Fibroblast of pulmonary artery (primary cell): ENCODE data around the gene NUDT2.
"Not testable (repeated sequence)": the region's sequence is repeated elsewhere in the genome, so short reads cannot be mapped to it uniquely, and the experiment has no call there.

ENCODE experiments used
- DNase-seq: peaks from one replicate; pipeline ENCODE4 v3.0.0-alpha.2; 2010; ENCODE audit warnings: low read depth
- H3K4me3 ChIP-seq: replicated peaks from 2 replicates; pipeline ENCODE4 v1.5.1; 2011; ENCODE audit warnings: low read depth, mild to moderate bottlenecking, control low read depth, low read length, moderate library complexity
- TF ChIP-seq, protein P1 (sequence below): IDR thresholded peaks from 2 replicates; pipeline ENCODE4 v1.5.1; 2011; ENCODE audit warnings: mild to moderate bottlenecking, control low read depth, low read length, inconsistent platforms; ENCODE audit errors: missing control alignments

The NUDT2 gene

DNA sequence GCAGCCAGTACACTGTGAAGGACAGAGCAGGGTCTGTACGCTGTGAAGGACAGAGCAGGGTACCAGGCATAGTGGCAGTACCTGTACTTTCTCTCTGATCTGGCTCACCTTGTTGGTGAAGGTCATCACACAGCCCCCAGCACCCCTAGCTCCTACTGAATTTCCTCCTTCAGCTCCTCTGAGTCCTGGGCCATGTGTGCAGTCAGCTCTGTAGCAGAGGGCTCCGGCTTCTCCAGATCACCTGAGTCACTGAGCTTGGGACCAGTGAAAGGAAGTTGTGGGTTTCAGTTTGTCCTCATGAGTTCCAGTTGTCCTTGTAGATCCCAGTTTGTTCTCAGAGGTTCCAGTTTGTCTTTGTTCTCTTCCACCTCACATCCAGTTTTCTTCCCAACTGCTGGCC, 5.5 kb downstream of the NUDT2 start:
- no peak overlapping the region for H3K4me3 ChIP-seq
- TF ChIP-seq, protein P1, sequence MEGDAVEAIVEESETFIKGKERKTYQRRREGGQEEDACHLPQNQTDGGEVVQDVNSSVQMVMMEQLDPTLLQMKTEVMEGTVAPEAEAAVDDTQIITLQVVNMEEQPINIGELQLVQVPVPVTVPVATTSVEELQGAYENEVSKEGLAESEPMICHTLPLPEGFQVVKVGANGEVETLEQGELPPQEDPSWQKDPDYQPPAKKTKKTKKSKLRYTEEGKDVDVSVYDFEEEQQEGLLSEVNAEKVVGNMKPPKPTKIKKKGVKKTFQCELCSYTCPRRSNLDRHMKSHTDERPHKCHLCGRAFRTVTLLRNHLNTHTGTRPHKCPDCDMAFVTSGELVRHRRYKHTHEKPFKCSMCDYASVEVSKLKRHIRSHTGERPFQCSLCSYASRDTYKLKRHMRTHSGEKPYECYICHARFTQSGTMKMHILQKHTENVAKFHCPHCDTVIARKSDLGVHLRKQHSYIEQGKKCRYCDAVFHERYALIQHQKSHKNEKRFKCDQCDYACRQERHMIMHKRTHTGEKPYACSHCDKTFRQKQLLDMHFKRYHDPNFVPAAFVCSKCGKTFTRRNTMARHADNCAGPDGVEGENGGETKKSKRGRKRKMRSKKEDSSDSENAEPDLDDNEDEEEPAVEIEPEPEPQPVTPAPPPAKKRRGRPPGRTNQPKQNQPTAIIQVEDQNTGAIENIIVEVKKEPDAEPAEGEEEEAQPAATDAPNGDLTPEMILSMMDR, result no peak
- no peak for DNase-seq

GRCh38 chr9:34335376-34335775, 6.0 kb downstream of the NUDT2 start:
- no peak for DNase-seq
- TF ChIP-seq, protein P1, result no peak
- H3K4me3 ChIP-seq, result no peak overlapping the region

DNA sequence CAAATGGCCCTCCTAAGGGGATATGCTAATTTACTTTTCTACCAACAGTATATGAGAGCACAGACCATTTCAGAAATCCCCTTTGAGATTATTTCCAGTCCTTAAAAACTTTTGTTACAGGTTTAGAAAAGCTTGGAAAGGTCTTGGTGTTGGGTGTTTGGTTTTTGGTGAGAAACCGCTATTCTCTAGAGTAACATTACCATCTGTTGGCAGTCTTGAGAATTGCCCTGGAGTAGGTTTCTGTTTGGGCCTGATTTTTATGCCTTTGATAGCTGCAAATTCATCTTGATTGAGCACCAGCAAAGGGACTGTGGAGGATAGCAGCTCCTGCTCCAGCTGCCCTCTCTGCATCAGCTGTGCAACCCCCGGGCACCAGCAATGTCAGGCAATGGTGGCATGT, 8.0 kb downstream of the NUDT2 start:
- TF ChIP-seq, protein P1, result peak; percentile 17
- peak; percentile 17 for DNase-seq
- H3K4me3 ChIP-seq, result no peak overlapping the region

GRCh38 chr9:34338079-34338478, 8.7 kb downstream of the NUDT2 start:
- not testable (repeated sequence) for DNase-seq, H3K4me3 ChIP-seq

DNA sequence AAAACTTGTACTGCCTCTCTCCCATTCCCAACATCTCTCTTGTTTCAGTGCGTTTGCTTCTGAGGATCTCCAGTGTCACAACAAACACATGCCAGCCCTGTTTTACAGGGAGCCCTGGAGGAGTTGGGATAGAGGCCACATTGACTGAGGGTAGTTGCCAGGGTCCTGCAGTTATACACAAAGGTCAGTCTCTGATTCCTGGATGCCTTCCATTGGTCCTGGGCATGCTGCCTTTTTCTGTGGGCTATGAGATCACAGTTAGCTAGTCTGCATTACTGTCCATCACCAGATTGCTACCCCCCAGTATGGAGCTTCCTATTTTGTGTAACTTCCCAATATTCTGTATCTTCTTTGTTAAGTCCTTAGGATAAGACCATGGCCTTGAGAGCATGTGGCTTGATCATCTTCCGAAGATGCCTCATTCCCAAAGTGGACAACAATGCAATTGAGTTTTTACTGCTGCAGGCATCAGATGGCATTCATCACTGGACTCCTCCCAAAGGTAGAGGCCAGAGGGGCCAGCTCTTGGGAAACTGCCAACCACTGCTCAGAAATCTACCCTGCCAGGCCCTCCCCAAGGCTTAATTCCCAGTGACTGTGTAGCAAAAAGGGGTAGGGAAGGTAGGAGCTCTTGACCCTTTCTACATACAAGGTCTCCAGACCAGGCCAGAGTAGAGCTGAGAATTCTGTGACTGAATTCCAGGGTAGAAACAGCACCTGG, 9.5 kb downstream of the NUDT2 start:
- no peak overlapping the region for H3K4me3 ChIP-seq
- TF ChIP-seq, protein P1, result no peak
- DNase-seq, result no peak

DNA sequence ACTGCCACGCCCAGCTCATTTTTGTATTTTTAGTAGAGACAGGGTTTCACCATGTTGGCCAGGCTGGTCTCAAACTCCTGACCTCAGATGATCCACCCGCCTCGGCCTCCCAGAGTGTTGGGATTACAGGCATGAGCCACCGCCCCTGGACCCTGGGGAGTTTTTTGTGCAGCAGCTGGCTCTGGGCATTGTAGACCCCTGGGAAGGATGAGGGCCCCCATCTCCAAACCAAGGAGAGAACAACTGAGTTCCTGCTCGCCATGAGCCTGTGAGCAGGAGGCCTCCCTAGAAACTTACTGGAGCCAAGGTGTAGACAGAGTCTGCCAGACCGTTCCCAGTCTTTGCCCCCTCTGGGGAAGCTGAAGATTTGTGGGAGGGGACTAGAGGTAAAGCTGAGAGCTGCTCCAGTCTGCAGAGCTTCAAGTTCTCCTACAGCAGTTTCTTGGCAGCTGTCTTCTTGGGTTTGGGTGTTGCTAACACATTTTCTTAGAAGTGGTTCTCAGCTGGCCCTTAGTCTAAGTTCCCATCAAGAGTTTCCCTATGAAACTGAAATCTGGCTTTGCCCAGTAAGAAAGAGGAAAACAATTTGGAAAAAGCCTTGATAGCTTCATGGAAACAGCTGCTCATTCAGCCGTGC, 12.4 kb downstream of the NUDT2 start:
- DNase-seq, result no peak

GRCh38 chr9:34343090-34343489, 13.7 kb downstream of the NUDT2 start:
- DNase-seq, result no peak
- TF ChIP-seq, protein P1, result no peak
- H3K4me3 ChIP-seq, result no peak overlapping the region

More for the DNA sequence above, 12.4 kb downstream of the NUDT2 start:
- H3K4me3 ChIP-seq, result no peak overlapping the region
- TF ChIP-seq, protein P1, result no peak
